Left cardiac atrium (tissue), 4 donors: ENCODE data around the gene GIMAP4. TPM values are rescaled to one million over a fixed set of nuclear protein-coding genes. Genes with fewer than 3 reads are reported as not detected.
"Not testable (repeated sequence)": the region's sequence is repeated elsewhere in the genome, so short reads cannot be mapped to it uniquely, and the experiment has no call there.

ENCODE experiments used
- ATAC-seq, 2 donors: fragments of 200-7000 bp; cut with Tn5 transposase; one replicate each; pipeline ENCODE4 v1.9.1; 2020; ENCODE audit warnings: mild to moderate bottlenecking in 2 of 2, moderate library complexity in 2 of 2
- DNase-seq: peaks from one replicate; pipeline ENCODE4 v3.0.0-alpha.2; 2020
- intact Hi-C, 2 donors: fragments of 100-400 bp; cut with DNase I; formaldehyde crosslinking; loops; one replicate each; pipeline versions ENCODE4 v1.14.1 to v1.15.1; 2022 to 2023
- long read RNA-seq: library from polyadenylated mRNA; unstranded; transcript quantifications from one replicate; pipeline ENCODE4 v2.0.0, GENCODE V29; 2021
- total RNA-seq, 2 donors: library from RNA; stranded (reverse); fragmentation: NEBNext Ultra II Directional; extraction: Animal tissue kit (Norgen Biotek cat#: 25700); gene quantifications; one replicate each; pipeline ENCODE4 v1.2.1, GENCODE V29; 2021
- donor health status: DM: no; HTN: yes; CAD: no.
- donor health status: DM: no; HTN: yes; CAD: no; lungs with severe emphysema.
- donor health status: DM: yes; HTN: yes; CAD: no.
- donor health status: Dilated cardiomyopathy.

The GIMAP4 gene
- total RNA-seq: 10 to 100 TPM; 30.2 to 40.4 TPM
- long read RNA-seq, transcript GIMAP4-201 (3 exons, 2,060 nt): major isoform, 27 of 31 reads
- long read RNA-seq, partial matches to known transcripts: 2 of 31 reads
- long read RNA-seq, other reads (novel, unspliced or antisense): 1 of 31 reads

DNA sequence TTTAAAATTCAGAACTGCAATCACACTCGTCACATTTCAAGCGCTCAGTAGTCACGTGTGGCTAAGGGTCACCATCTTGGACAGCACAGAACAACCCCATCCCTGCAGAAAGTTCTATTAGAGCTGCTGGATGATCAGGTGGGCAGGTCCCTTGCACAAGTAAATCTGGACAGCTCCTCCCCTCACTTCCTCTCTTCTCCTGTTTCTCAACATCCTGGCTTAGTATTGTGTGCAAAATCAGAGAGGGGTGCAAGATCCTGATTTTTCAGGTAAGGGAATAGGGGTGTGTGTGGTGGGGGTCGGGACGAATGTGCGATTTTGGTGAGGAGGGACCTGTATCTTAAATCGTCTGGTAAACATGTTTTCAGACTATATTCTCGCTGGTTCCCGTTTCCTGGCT, at the start of gene GIMAP4:
TSS of gene GIMAP4 (plus strand) at position 222 of the 400 bp plus-strand sequence. CDS start 2,512 bp downstream, outside the sequence.
- DNase-seq (no peak), ATAC-seq (peak; percentile 66 to 67)
- intact Hi-C loops: loop anchor here in 1 of 2 donors (5.0 kb wide), 1 partner anchor 115 kb away; the partner anchor contains the start of gene GIMAP8

DNA sequence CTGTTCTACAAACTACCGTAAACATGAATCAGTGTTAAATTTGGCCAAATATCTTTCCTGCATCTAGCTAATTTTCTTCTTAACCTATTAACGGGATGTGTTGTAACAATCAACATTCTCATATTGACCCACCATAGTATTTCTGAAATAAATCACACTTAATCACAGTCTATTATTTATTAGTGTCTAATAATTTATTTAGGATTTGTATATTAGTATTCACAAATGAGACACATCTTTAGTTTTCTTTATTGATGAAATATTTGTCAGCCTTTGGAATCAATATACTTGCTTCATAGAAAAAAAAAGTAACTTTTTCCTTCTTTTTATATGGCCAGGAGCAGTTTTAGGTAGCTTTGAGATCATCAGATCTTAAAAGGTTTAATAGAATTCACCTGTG, 47.9 kb upstream of the GIMAP4 start:
- intact Hi-C loops: loop anchor here in 1 of 2 donors (10.0 kb wide), 1 partner anchor 65 kb away; the partner anchor contains the start of gene GIMAP8
- DNase-seq: no peak
- ATAC-seq: no peak

- intact Hi-C loops: no loop called here
- DNase-seq: no peak
Observed at GRCh38 chr7:150520145-150520544, 47.0 kb upstream of the GIMAP4 start.

DNA sequence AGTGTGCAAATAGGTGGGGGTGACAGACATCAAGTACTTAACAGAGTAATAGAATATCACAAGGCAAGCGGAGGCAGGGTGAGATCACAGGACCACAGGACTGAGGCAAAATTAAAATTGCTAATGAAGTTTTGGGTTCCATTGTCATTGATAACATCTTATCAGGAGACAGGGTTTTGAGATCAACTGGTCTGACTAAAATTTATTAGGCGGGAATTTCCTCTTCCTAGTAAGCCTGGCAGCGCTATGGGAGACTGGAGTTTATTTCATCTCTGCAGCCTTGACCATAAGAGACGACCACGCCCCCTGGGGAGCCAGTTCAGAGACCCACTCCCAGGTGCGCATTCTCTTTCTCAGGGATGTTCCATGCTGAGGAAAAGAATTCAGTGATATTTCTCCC, 44.3 kb upstream of the GIMAP4 start:
- ATAC-seq, intact Hi-C loops, DNase-seq: not testable (repeated sequence)

More at GRCh38 chr7:150520145-150520544, 47.0 kb upstream of the GIMAP4 start:
- ATAC-seq: no peak

DNA sequence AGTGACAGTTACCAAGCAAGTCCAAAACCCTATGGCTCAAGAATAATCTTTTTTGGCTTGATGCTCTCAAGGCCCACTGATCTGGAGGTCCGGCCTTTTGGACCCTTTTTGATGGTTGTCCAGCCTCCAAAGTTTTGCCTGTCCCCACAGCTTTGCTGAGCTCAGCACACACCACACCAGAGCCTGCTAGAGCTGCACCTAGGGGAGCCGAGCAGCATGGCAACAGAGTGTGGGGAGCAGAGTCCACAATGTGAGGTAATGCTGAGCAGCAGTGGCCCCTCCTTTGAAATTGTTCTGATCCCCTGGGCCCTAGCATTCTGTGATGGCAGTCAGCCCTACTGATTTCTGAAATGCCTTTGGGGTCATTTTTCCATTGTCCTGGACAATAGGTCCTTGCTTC, 43.2 kb upstream of the GIMAP4 start:
- intact Hi-C loops: no loop called here
- ATAC-seq (no peak), DNase-seq (no peak)

DNA sequence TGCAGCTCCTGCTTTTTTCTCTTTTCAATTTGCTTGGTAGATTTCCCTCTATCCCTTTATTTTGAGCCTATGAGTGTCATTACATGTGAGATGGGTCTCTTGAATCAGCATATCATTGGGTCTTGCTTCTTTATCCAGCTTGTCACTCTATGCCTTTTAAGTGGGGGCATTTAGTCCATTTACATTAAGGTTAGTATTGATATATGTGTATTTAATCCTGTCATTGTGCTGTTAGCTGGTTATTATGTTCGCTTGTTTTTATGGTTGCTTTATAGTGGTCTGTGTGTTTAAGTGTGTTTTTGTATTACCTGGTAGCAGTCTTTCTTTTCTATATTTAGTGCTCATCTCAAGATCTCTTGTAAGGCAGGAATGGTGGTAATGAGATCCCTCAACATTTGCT, 35.5 kb upstream of the GIMAP4 start:
- intact Hi-C loops: no loop called here
- DNase-seq (no peak), ATAC-seq (no peak)

- intact Hi-C loops: no loop called here
- no peak for DNase-seq
- ATAC-seq: no peak
Observed at GRCh38 chr7:150538259-150538658, 28.9 kb upstream of the GIMAP4 start.

DNA sequence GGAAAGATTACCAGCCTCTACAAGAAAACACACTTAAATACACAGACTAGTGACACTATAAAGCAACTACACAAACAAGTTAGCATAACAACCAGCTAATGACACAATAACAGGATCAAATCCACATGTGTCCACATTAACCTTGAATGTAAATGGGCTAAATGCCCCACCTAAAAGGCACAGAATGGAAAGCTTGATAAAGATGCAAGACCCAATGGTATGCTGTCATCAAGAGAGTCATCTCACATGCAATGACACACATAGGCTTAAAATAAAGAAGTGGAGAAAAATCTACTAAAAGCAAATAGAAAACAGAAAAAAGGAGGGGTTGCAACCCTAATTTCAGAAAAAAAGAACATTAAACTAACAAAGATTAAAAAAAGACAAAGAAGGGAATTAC, 14.0 kb upstream of the GIMAP4 start:
- intact Hi-C loops: no loop called here
- DNase-seq (no peak), ATAC-seq (no peak)

GRCh38 chr7:150556521-150557138, 10.6 kb upstream of the GIMAP4 start:
- intact Hi-C loops: no loop called here
- DNase-seq (no peak), ATAC-seq (peak; percentile 61 to 74)

- intact Hi-C loops: no loop called here
- ATAC-seq (no peak), DNase-seq (no peak)
Observed at GRCh38 chr7:150560486-150560885, 6.7 kb upstream of the GIMAP4 start.

DNA sequence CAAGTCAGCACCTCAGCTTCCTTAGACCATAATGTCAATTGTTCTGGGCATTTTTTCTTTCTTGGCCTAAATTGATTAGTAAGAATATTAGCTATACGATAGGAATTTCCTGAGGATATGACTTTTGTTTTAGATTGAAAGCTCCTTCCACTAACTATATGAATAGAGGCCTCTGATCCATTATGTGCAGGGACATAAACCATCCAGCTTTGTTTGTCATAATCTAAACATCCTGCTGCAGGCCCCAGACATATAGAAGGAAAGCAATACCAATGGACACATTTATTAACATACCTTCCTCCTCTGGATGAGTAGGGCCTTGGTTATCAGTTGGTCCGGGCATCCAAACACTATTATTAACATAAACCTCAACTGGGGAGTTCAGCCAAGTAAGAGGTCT, 4.3 kb upstream of the GIMAP4 start:
- ATAC-seq (no peak), DNase-seq (no peak)
- intact Hi-C loops: no loop called here

DNA sequence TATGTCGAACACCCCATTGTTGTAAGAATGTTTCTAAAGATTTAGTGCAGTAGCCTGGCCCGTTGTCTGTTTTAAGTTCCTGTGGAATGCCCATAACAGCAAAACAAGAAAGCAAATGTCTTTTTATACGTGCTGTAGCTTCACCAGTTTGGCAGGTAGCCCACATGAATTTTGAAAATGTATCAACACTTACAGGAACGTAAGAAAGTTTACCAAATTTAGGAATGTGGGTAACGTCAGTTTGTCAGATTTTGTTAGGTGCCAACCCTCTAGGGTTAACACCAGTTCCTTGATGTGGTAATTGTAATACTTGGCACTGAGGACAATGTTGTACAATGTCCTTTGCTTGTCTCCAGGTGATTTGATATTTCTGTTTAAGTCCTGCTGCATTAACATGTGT, 3.2 kb upstream of the GIMAP4 start:
- intact Hi-C loops: no loop called here
- no peak for ATAC-seq
- DNase-seq: no peak

DNA sequence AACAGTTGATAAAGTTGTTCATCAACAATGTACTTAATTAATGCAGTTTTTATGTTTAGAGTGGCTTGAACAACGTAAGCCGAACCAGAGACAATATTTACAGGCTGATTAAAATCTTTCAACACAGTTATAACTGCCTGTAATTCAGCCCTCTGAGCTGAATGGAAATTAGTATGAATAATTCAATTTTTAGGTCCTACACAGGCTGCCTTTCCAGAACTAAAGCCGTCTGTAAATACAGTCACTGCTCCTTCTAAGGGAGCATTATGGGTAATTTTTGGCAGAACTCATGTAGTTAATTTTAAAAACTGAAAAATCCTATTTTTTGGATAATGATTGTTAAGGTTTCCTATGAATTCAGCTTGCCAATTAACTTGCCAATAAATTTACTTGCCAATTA, 2.6 kb upstream of the GIMAP4 start:
- intact Hi-C loops: no loop called here
- no peak for DNase-seq
- no peak for ATAC-seq

- intact Hi-C loops: loop anchor here in 1 of 2 donors (5.0 kb wide), 1 partner anchor 113 kb away; the partner anchor contains the start of gene GIMAP8
- no peak for ATAC-seq
- no peak for DNase-seq
Observed at GRCh38 chr7:150565239-150565638, 2.0 kb upstream of the GIMAP4 start.

DNA sequence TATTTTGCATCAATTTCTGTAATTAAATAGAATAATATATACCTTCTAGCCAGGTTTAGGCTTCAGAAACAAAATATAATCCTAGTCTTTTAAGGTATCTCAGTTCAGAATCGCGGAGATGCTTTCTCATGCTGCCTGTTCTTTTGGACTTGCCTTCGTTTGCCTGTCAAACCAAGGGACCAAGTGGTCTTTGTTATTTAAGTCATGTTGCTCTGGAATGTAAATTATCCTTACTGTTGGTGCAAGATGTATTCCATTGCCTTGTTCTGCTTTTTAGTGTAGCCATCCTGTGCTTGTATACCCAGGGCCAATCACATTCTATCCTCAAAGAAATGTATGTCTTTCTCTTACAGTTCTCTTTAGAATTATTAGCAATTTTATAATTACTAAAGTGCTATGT, 1.1 kb upstream of the GIMAP4 start:
- intact Hi-C loops: loop anchor here in 1 of 2 donors (5.0 kb wide), 1 partner anchor 114 kb away; the partner anchor contains the start of gene GIMAP8
- ATAC-seq: no peak
- no peak for DNase-seq

DNA sequence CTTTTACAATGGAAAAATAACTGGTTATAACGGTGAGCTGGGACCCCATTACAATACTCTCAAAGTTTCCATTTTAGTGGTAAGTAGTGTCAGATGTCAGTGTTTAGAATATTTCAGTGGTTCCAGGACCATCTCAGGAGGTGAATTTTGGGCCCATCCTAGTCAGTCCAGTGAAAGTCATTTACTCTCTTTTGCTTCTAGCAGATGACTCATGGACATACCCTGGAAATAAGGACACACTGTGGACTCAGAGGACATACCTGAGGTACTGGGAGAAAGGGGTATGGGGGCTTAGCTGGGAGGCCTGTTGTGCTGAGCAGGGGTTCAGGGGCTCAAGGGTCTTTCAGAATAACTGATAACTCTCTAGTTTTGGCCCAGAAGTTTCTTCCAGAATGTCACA, 618 bp upstream of the GIMAP4 start:
- ATAC-seq (no peak), DNase-seq (no peak)
- intact Hi-C loops: loop anchor here in 1 of 2 donors (5.0 kb wide), 1 partner anchor 114 kb away; the partner anchor contains the start of gene GIMAP8

DNA sequence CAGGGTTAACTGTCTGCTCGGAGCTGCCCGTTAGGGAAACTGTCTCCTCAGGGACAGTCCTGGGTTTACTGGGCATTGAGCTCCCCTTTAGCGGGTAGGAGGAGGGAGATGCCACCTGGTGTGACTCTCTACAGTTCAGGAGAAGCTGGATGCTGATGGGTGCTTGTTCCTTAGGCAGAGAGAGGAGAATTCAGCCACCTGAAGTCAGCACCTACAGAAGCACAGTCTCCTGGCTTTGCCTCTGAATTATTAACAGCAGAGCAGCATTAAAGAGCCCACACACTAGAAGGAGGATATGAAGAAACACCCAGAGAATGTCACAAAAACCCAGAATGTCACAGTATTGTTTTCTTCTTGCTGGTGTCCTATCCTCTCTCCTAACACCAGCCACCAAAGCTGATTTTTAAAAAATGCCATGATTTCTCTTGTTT, 696 bp downstream of the GIMAP4 start:
- DNase-seq: no peak
- intact Hi-C loops: loop anchor here in 1 of 2 donors (5.0 kb wide), 1 partner anchor 116 kb away; the partner anchor contains the start of gene GIMAP8
- ATAC-seq: peak in 1 of 2 donors; percentile 25

DNA sequence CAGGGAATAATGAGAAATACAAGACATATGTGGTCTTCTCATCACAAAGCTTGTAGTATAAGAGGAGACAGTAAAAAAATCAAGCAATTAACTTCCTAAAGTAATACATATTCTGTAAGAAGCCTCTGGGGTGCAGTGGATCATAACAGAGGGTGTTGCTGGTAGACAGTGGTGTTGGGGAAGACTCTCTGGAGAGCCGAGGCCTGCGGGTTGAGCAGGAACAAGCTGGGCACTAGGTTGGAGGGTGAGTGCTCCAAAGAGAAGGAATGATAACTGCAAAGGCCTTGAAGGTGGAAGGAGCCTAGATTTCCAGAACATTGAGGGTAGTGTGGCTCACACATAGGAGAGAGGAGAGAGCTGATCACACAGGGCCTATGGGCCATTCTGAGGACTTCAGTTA, 1.5 kb downstream of the GIMAP4 start:
- no peak for DNase-seq
- intact Hi-C loops: loop anchor here in 1 of 2 donors (5.0 kb wide), 1 partner anchor 116 kb away; the partner anchor contains the start of gene GIMAP8
- peak in 1 of 2 donors; percentile 52 for ATAC-seq

DNA sequence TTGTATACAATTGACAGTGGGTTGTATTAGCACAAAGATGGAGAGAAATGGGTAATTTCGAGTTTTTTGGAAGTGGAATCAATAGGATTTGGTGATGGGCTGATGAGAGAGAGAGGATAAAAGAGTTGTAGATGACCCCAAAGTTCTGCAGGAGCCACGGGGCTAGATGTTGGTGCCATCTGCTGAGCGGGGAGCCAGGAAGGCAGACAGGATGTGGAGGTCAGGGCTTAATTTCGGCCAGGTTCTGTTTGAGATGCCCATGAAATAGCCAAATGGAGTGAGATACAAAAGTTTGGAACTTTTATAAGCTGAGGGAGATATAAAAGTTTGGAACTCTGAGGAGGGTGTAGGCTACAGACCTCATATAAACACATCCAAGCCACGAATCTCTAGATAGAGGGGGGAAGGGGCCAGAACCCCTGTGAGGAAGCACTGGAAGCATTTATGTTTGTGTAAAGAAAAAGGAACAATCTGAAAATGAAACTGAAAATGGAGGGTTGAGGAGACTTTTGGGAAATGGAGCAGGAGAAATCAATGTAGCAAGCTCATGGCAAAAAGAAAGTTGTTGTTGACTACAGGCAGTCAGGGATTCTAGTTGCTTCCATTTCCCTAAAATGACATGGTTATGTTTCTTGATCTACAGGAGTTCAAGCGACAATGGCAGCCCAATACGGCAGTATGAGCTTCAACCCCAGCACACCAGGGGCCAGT, 2.2 kb downstream of the GIMAP4 start:
- peak in 1 of 2 donors; percentile 8 for ATAC-seq
- no peak for DNase-seq
- intact Hi-C loops: loop anchor here in 1 of 2 donors (5.0 kb wide), 1 partner anchor 117 kb away; the partner anchor contains the start of gene GIMAP8
